ENCODE measurements around the gene TUT7.

Gene TUT7

DNA sequence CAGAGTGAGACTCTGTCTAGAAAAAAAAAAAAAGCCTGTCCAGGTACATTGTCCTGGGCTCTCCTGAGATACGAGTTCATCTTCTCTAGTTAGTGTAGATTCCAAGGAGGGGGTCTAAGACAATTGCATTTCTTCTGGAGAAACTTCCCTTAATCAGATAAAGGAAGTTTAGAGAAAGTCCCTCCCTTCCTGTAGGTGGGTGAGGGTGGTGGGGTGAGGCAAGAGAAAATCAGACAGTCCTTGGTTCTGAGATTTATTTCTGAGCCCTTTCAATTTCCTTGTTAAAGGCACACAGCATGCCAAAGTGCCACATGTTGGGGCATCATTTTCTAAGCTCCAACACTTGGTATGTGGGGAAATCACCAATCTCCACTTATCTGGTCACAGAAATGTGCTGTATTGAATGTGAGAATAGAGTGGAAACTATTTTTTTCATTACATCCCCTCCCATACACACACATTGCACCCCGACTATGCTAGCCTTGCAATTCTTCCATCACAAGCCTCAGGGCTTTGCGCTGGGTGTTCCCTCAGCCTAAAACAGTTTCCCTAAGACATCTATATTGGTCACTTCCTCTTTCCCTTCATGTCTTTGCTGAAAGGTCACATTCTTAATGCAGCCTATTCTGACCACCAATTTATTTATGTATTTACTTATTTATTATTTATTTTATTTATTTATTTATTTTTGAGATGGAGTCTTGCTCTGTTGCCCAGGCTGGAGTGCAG, 5.1 kb upstream of the TUT7 start:
- Histone ChIP-seq H3K27me3 (ENCODE audit: insufficient read depth, low read depth, severe bottlenecking) (peaks cover 4% of the 10 kb centered on the region), H3K9me3 (ENCODE audit: severe bottlenecking) (no peaks in the 10 kb centered on the region)

DNA sequence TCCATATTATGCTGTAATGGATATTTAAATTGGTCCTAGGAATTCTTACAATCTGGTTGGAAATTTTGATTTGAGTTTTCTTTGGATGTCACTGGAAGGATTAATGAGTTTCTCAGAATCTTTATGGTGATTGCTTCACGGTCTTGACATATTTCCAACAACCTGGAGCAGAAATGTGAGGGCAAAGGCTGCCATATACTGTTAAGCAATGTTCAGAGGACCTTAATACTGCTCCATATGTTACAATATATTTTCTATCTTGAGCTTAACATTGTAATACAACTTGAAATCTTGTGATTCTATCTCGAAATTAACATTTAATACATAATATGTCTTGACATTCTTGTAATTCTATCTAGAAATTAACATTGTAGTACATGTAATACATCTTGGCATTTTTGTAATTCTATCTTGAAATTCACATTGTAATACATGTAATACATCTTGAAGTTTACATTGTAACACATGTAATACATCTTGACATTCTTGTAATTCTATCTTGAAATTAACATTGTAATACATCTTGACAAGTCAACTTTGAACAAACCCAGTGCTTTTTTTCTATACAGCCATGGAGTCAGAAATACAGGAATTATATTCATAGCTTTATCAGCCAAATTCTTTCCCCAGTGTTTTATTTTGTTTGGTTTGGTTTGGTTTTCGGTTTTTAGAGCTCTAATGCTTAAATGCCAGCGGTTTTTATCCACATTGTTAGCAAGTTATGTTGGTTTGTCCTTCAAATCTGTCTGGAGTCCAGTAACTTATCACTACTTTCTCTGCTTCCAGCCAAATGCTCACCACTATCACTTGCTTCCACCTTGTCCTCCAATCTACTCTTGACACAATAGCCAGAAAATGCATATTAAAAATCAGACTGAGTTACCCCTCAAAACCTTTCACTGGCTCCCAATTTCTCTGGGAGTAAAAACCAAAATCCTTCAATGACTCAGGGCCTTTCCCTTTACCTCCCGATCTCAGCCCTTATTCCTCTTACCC, 3.0 kb upstream of the TUT7 start:
- DNase-seq, result no peak
- Histone ChIP-seq H3K36me3 (peaks cover 11% of the 10 kb centered on the region), H3K9me3 (ENCODE audit: severe bottlenecking) (no peaks in the 10 kb centered on the region), H3K27me3 (ENCODE audit: insufficient read depth, low read depth, severe bottlenecking) (peaks cover 2% of the 10 kb centered on the region), H3K27ac (no peak overlapping the region), H3K4me3 (ENCODE audit: low read depth, low read length) (no peak overlapping the region)
- TF ChIP-seq, protein P1, sequence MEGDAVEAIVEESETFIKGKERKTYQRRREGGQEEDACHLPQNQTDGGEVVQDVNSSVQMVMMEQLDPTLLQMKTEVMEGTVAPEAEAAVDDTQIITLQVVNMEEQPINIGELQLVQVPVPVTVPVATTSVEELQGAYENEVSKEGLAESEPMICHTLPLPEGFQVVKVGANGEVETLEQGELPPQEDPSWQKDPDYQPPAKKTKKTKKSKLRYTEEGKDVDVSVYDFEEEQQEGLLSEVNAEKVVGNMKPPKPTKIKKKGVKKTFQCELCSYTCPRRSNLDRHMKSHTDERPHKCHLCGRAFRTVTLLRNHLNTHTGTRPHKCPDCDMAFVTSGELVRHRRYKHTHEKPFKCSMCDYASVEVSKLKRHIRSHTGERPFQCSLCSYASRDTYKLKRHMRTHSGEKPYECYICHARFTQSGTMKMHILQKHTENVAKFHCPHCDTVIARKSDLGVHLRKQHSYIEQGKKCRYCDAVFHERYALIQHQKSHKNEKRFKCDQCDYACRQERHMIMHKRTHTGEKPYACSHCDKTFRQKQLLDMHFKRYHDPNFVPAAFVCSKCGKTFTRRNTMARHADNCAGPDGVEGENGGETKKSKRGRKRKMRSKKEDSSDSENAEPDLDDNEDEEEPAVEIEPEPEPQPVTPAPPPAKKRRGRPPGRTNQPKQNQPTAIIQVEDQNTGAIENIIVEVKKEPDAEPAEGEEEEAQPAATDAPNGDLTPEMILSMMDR (IDR thresholded peaks at IDR 0.05; ENCODE audit: low read depth, low read length), result no peak

More for the DNA sequence above, 5.1 kb upstream of the TUT7 start:
- DNase-seq, result no peak
- Histone ChIP-seq H3K4me3 (ENCODE audit: low read depth, low read length) (no peak overlapping the region), H3K36me3 (no peaks in the 10 kb centered on the region), H3K27ac (no peak overlapping the region)
- TF ChIP-seq, protein P1 (IDR thresholded peaks at IDR 0.05; ENCODE audit: low read depth, low read length), result no peak

DNA sequence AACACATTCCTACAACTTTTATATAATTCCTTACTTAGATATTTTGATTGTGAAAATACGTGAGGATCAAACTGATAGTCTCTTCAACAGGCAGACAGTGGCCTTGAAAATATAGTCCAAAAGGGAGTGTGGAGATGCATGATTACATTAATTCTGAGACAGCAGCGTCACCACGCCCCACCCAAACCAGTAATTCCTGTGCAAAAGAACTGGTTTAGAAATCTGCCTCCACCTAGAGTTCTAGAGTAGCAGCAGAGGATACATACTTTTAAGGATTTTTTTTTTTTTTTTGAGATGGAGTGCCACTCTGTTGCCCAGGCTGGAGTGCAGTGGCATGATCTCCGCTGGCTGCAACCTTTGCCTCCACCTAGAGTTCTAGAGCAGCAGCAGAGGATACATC, 1.6 kb upstream of the TUT7 start:
- Histone ChIP-seq H3K27ac (no peak overlapping the region), H3K4me3 (ENCODE audit: low read depth, low read length) (no peak overlapping the region), H3K36me3 (peaks cover 12% of the 10 kb centered on the region), H3K9me3 (ENCODE audit: severe bottlenecking) (no peaks in the 10 kb centered on the region), H3K27me3 (ENCODE audit: insufficient read depth, low read depth, severe bottlenecking) (no peaks in the 10 kb centered on the region)
- no peak for DNase-seq
- TF ChIP-seq, protein P1 (IDR thresholded peaks at IDR 0.05; ENCODE audit: low read depth, low read length), result no peak

DNA sequence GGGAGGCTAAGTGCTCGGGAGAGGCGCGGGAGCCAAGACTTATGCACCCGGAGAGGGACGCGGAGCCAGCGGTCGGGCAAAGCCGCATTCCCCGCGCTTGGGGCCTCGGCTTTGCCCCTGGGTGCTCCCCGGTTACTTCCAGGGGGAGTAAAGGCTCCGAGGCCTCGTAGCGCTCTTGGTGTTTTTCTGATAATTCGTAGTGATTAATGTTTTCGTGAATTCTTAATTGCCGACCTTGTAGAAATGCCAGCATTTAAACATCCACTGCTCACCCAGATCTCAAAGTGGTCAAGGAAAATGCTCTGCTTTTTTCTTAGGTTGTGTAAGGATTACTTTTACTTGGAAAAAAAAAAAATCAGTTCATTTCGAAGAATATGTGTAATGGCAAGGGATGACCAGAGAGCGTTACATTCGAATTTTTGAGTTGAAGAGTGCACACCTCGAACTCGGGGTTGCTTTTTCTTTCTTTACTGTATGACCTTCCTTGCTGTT, 654 bp upstream of the TUT7 start:
- Histone ChIP-seq H3K27me3 (ENCODE audit: insufficient read depth, low read depth, severe bottlenecking) (no peaks in the 10 kb centered on the region), H3K27ac (peak overlapping the region; percentile 61)
- DNase-seq, result no peak

DNA sequence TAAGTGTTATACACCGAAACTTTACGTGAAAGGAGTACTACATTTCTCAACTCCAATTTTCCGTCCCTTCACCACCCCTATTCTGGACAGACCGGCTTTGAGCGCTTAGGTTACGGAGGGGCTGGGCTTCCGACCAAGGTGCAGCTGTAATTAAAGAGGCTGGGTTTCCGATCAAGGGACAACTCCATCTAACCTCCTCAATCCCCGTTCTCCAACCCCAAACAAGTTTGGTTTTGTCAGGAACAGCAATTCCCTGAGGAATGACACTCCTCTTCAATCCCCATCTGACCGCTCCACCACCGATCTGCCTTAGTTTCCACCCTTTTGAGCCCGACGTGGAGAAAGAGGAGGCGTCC, 577 bp downstream of the TUT7 start:
- Histone ChIP-seq H3K4me3 (ENCODE audit: low read depth, low read length) (peak overlapping the region; percentile 88), H3K27me3 (ENCODE audit: insufficient read depth, low read depth, severe bottlenecking) (no peaks in the 10 kb centered on the region), H3K9me3 (ENCODE audit: severe bottlenecking) (no peaks in the 10 kb centered on the region), H3K36me3 (peaks cover 12% of the 10 kb centered on the region), H3K27ac (peak overlapping the region; percentile 88)
- TF ChIP-seq, protein P1 (IDR thresholded peaks at IDR 0.05; ENCODE audit: low read depth, low read length), result no peak
- peak; percentile 21 for DNase-seq

More for the DNA sequence above, 654 bp upstream of the TUT7 start:
- Histone ChIP-seq H3K4me3 (ENCODE audit: low read depth, low read length) (peak overlapping the region; percentile 45), H3K36me3 (peaks cover 12% of the 10 kb centered on the region), H3K9me3 (ENCODE audit: severe bottlenecking) (no peaks in the 10 kb centered on the region)
- TF ChIP-seq, protein P1 (IDR thresholded peaks at IDR 0.05; ENCODE audit: low read depth, low read length), result no peak
